ENCODE measurements around the gene FMO2. TPM values are rescaled to one million over a fixed set of nuclear protein-coding genes. Genes with fewer than 3 reads are reported as not detected.

Gene FMO2
- polyA plus RNA-seq (ENCODE audit: low read depth in 6 of 6), result under 1 TPM in 1 of 6 donors, not detected in 5; 0.09 TPM

GRCh38 chr1:171185091-171185490 is at the start of gene FMO2:
Gene FMO2 (plus strand): TSS chr1:171185300. CDS start chr1:171185714, 414 bp downstream.
- no peak for ATAC-seq (ENCODE audit: low read depth in 2 of 2)
- H3K27me3 Mint-ChIP-seq, result peaks cover 0 to 13% (median 8%) of the 10 kb centered on the region in 3 donors
- peak within 1 kb of the TSS in 3 of 6 donors; percentile 4 to 43 (median 9) for H3K27ac Mint-ChIP-seq
- peaks cover 0 to 2% (median 0%) of the 10 kb centered on the region in 3 donors for H3K4me1 Mint-ChIP-seq
- H3K9me3 Mint-ChIP-seq, result no peaks in the 10 kb centered on the region
- DNase-seq, result no peak
- H3K36me3 Mint-ChIP-seq, result no peaks in the 10 kb centered on the region
- H3K4me3 Mint-ChIP-seq, result no peak within 1 kb of the TSS

- no peak for ATAC-seq (ENCODE audit: low read depth in 2 of 2)
These were observed 47.5 kb upstream of the FMO2 start for GRCh38 chr1:171137580-171137979.

GRCh38 chr1:171138980-171139379 is 46.1 kb upstream of the FMO2 start:
- Mint-ChIP-seq H3K4me1 (no peaks in the 10 kb centered on the region), H3K27me3 (peaks cover 7 to 20% (median 12%) of the 10 kb centered on the region in 3 donors), H3K9me3 (no peaks in the 10 kb centered on the region), H3K36me3 (no peaks in the 10 kb centered on the region), H3K27ac (no peak overlapping the region), H3K4me3 (no peak overlapping the region)
- no peak for ATAC-seq (ENCODE audit: low read depth in 2 of 2)
- DNase-seq, result no peak

More at GRCh38 chr1:171137580-171137979, 47.5 kb upstream of the FMO2 start:
- Mint-ChIP-seq H3K9me3 (peaks cover 0 to 6% (median 0%) of the 10 kb centered on the region in 7 donors), H3K4me1 (no peaks in the 10 kb centered on the region), H3K27ac (no peak overlapping the region), H3K27me3 (peaks cover 4 to 20% (median 12%) of the 10 kb centered on the region in 3 donors), H3K4me3 (no peak overlapping the region), H3K36me3 (no peaks in the 10 kb centered on the region)
- no peak for DNase-seq

- H3K4me3 Mint-ChIP-seq, result no peak overlapping the region
- no peaks in the 10 kb centered on the region for H3K4me1 Mint-ChIP-seq
- ATAC-seq (ENCODE audit: low read depth in 2 of 2), result no peak
- H3K9me3 Mint-ChIP-seq, result no peaks in the 10 kb centered on the region
- no peak overlapping the region for H3K27ac Mint-ChIP-seq
- no peak for DNase-seq
- H3K36me3 Mint-ChIP-seq, result no peaks in the 10 kb centered on the region
- peaks cover 8 to 20% (median 13%) of the 10 kb centered on the region in 3 donors for H3K27me3 Mint-ChIP-seq
These were observed 45.2 kb upstream of the FMO2 start for GRCh38 chr1:171139890-171140289.

GRCh38 chr1:171140401-171140800 is 44.7 kb upstream of the FMO2 start:
- Mint-ChIP-seq H3K4me3 (no peak overlapping the region), H3K27ac (no peak overlapping the region), H3K36me3 (no peaks in the 10 kb centered on the region), H3K4me1 (no peaks in the 10 kb centered on the region), H3K27me3 (peaks cover 11 to 20% (median 17%) of the 10 kb centered on the region in 3 donors), H3K9me3 (no peaks in the 10 kb centered on the region)
- ATAC-seq (ENCODE audit: low read depth in 2 of 2) (no peak), DNase-seq (no peak)

GRCh38 chr1:171140956-171141687 is 44.0 kb upstream of the FMO2 start:
- Mint-ChIP-seq H3K4me3 (no peak overlapping the region), H3K36me3 (no peaks in the 10 kb centered on the region), H3K4me1 (no peaks in the 10 kb centered on the region), H3K27ac (no peak overlapping the region), H3K27me3 (peaks cover 11 to 18% (median 17%) of the 10 kb centered on the region in 3 donors), H3K9me3 (no peaks in the 10 kb centered on the region)
- ATAC-seq (ENCODE audit: low read depth in 2 of 2) (no peak), DNase-seq (no peak)

- no peaks in the 10 kb centered on the region for H3K4me1 Mint-ChIP-seq
- H3K36me3 Mint-ChIP-seq, result no peaks in the 10 kb centered on the region
- peak overlapping the region in 1 of 6 donors; percentile 88 for H3K27ac Mint-ChIP-seq
- H3K27me3 Mint-ChIP-seq, result peaks cover 9 to 13% (median 11%) of the 10 kb centered on the region in 3 donors
- no peaks in the 10 kb centered on the region for H3K9me3 Mint-ChIP-seq
- H3K4me3 Mint-ChIP-seq, result peak overlapping the region in 1 of 8 donors; percentile 55
- ATAC-seq (ENCODE audit: low read depth in 2 of 2), result no peak
- no peak for DNase-seq
These were observed 43.2 kb upstream of the FMO2 start for GRCh38 chr1:171141688-171142415.

GRCh38 chr1:171142416-171143385 is 42.4 kb upstream of the FMO2 start:
- no peak overlapping the region for H3K4me3 Mint-ChIP-seq
- H3K9me3 Mint-ChIP-seq, result no peaks in the 10 kb centered on the region

GRCh38 chr1:171150156-171150555 is 34.9 kb upstream of the FMO2 start:
- peaks cover 0 to 5% (median under 1%) of the 10 kb centered on the region in 3 donors for H3K27me3 Mint-ChIP-seq
- H3K4me3 Mint-ChIP-seq, result no peak overlapping the region
- H3K4me1 Mint-ChIP-seq, result no peaks in the 10 kb centered on the region
- no peaks in the 10 kb centered on the region for H3K36me3 Mint-ChIP-seq
- H3K27ac Mint-ChIP-seq, result no peak overlapping the region
- no peak for ATAC-seq (ENCODE audit: low read depth in 2 of 2)
- peaks cover 0 to 2% (median 0%) of the 10 kb centered on the region in 7 donors for H3K9me3 Mint-ChIP-seq
- DNase-seq, result no peak

More at GRCh38 chr1:171142416-171143385, 42.4 kb upstream of the FMO2 start:
- Mint-ChIP-seq H3K36me3 (no peaks in the 10 kb centered on the region), H3K27me3 (peaks cover 7 to 12% (median 8%) of the 10 kb centered on the region in 3 donors), H3K27ac (peak overlapping the region in 1 of 6 donors; percentile 88), H3K4me1 (no peaks in the 10 kb centered on the region)
- DNase-seq (no peak), ATAC-seq (ENCODE audit: low read depth in 2 of 2) (no peak)

GRCh38 chr1:171152549-171152948 is 32.6 kb upstream of the FMO2 start:
- no peaks in the 10 kb centered on the region for H3K36me3 Mint-ChIP-seq
- peaks cover 0 to 4% (median 0%) of the 10 kb centered on the region in 3 donors for H3K27me3 Mint-ChIP-seq
- DNase-seq (no peak), ATAC-seq (ENCODE audit: low read depth in 2 of 2) (no peak)
- no peak overlapping the region for H3K4me3 Mint-ChIP-seq
- no peak overlapping the region for H3K27ac Mint-ChIP-seq
- peaks cover 0 to 2% (median 0%) of the 10 kb centered on the region in 7 donors for H3K9me3 Mint-ChIP-seq
- H3K4me1 Mint-ChIP-seq, result no peaks in the 10 kb centered on the region

GRCh38 chr1:171155484-171155883 is 29.6 kb upstream of the FMO2 start:
- Mint-ChIP-seq H3K27ac (no peak overlapping the region), H3K4me3 (no peak overlapping the region), H3K9me3 (peaks cover 0 to 1% (median 0%) of the 10 kb centered on the region in 7 donors), H3K36me3 (no peaks in the 10 kb centered on the region), H3K27me3 (peaks cover 0 to 4% (median 4%) of the 10 kb centered on the region in 3 donors), H3K4me1 (no peaks in the 10 kb centered on the region)
- no peak for ATAC-seq (ENCODE audit: low read depth in 2 of 2)
- no peak for DNase-seq

GRCh38 chr1:171158096-171158495 is 27.0 kb upstream of the FMO2 start:
- Mint-ChIP-seq H3K9me3 (peaks cover 0 to 1% (median 0%) of the 10 kb centered on the region in 7 donors), H3K27me3 (peaks cover 0 to 4% (median 0%) of the 10 kb centered on the region in 3 donors), H3K4me1 (no peaks in the 10 kb centered on the region), H3K27ac (no peak overlapping the region), H3K36me3 (no peaks in the 10 kb centered on the region), H3K4me3 (no peak overlapping the region)
- ATAC-seq (ENCODE audit: low read depth in 2 of 2), result no peak
- DNase-seq, result no peak

GRCh38 chr1:171158551-171158950 is 26.5 kb upstream of the FMO2 start:
- Mint-ChIP-seq H3K27me3 (peaks cover 0 to 4% (median 0%) of the 10 kb centered on the region in 3 donors), H3K9me3 (peaks cover 0 to 1% (median 0%) of the 10 kb centered on the region in 7 donors), H3K36me3 (no peaks in the 10 kb centered on the region), H3K27ac (no peak overlapping the region), H3K4me1 (no peaks in the 10 kb centered on the region), H3K4me3 (no peak overlapping the region)
- DNase-seq, result no peak
- no peak for ATAC-seq (ENCODE audit: low read depth in 2 of 2)

Data from naive B cell (primary cell).